GM21529 (cell line): ENCODE data around the gene KIF3C.
"Not testable (repeated sequence)": the region's sequence is repeated elsewhere in the genome, so short reads cannot be mapped to it uniquely, and the experiment has no call there.

Experiments used
- ATAC-seq: cut with Tn5 transposase; IDR thresholded peaks from one replicate; pipeline ENCODE4 v1.9.1; 2021; ENCODE audit not compliant: unreplicated experiment

Gene KIF3C

GRCh38 chr2:25917832-25918231, 64.5 kb downstream of the KIF3C start:
- no peak for ATAC-seq

- ATAC-seq, result not testable (repeated sequence)
These were observed 64.9 kb downstream of the KIF3C start for GRCh38 chr2:25917411-25917810.

- ATAC-seq, result not testable (repeated sequence)
These were observed 66.1 kb downstream of the KIF3C start for GRCh38 chr2:25915944-25916772.

GRCh38 chr2:25915411-25915810, 66.9 kb downstream of the KIF3C start:
- ATAC-seq, result not testable (repeated sequence)

GRCh38 chr2:25913696-25913973, 68.7 kb downstream of the KIF3C start:
- ATAC-seq, result not testable (repeated sequence)

GRCh38 chr2:25912851-25913695, 69.2 kb downstream of the KIF3C start:
- no peak for ATAC-seq

GRCh38 chr2:25909574-25909973, 72.7 kb downstream of the KIF3C start:
- ATAC-seq, result not testable (repeated sequence)

GRCh38 chr2:25905126-25905525, 77.2 kb downstream of the KIF3C start:
- no peak for ATAC-seq

- no peak for ATAC-seq
These were observed 79.0 kb downstream of the KIF3C start for GRCh38 chr2:25903216-25903776.

- ATAC-seq, result no peak
These were observed 82.8 kb downstream of the KIF3C start for GRCh38 chr2:25899404-25899970.

GRCh38 chr2:25897506-25897905, 84.8 kb downstream of the KIF3C start:
- ATAC-seq, result no peak

GRCh38 chr2:25896308-25896707, 86.0 kb downstream of the KIF3C start:
- ATAC-seq, result not testable (repeated sequence)

GRCh38 chr2:25895610-25896009, 86.7 kb downstream of the KIF3C start:
- ATAC-seq, result no peak

GRCh38 chr2:25895018-25895417, 87.3 kb downstream of the KIF3C start:
- no peak for ATAC-seq

GRCh38 chr2:25894135-25894830, 88.0 kb downstream of the KIF3C start:
- ATAC-seq, result no peak

- no peak for ATAC-seq
These were observed 90.6 kb downstream of the KIF3C start for GRCh38 chr2:25891672-25892071.

- no peak for ATAC-seq
These were observed 94.6 kb downstream of the KIF3C start for GRCh38 chr2:25887624-25888242.

GRCh38 chr2:25885933-25886332, 96.4 kb downstream of the KIF3C start:
- ATAC-seq, result no peak

- no peak for ATAC-seq
These were observed 100.5 kb downstream of the KIF3C start for GRCh38 chr2:25881764-25882163.

GRCh38 chr2:25879133-25879730, 103.1 kb downstream of the KIF3C start:
- no peak for ATAC-seq
